K562 (cell line): ENCODE measurements around the gene EXOSC1. TPM values are rescaled to one million over a fixed set of nuclear protein-coding genes. Genes with fewer than 3 reads are reported as not detected.

ENCODE experiments used
- BMI1 ChIP-seq: fragments of 150-350 bp; IDR thresholded peaks from 2 replicates; pipeline ENCODE4 v1.6.1; 2014; ENCODE audit warnings: low read length
- CEBPB ChIP-seq: fragments of 450-650 bp; IDR thresholded peaks from 2 replicates; pipeline ENCODE4 v1.6.1; 2016; ENCODE audit warnings: missing genetic modification characterization, missing compliant biosample characterization
- DMBX1 ChIP-seq: fragments of 250-450 bp; sonication (Bioruptor Pico); IDR thresholded peaks from 2 replicates; pipeline ENCODE4 v1.8.0; 2022; ENCODE audit warnings: inconsistent platforms, mild to moderate bottlenecking, moderate library complexity, borderline replicate concordance
- ESRRA ChIP-seq: fragments of 450-650 bp; IDR thresholded peaks from 2 replicates; pipeline ENCODE4 v1.6.1; 2014; ENCODE audit warnings: low read depth, mild to moderate bottlenecking, moderate library complexity, borderline replicate concordance
- ILF3 ChIP-seq: fragments of 450-650 bp; IDR thresholded peaks from 2 replicates; pipeline ENCODE4 v1.6.1; 2018; ENCODE audit warnings: antibody characterized with exemption, mild to moderate bottlenecking, moderate library complexity, borderline replicate concordance
- KDM4B ChIP-seq, 2 experiments: fragments of 450-650 bp in 1 of 2; sonication (generic) in 1 of 2; IDR thresholded peaks; 2 replicates each; pipeline ENCODE4 v1.6.1; 2016 to 2017; ENCODE audit warnings: borderline replicate concordance in 2 of 2, antibody characterized with exemption in 1 of 2, low read depth in 1 of 2, mild to moderate bottlenecking in 1 of 2
- MAFF ChIP-seq: IDR thresholded peaks from 2 replicates; pipeline ENCODE4 v1.6.1; 2012; ENCODE audit warnings: low read length, improper control_type of control experiment
- NEUROD1 ChIP-seq: fragments of 150-350 bp; IDR thresholded peaks from 2 replicates; pipeline ENCODE4 v1.6.1; 2014; ENCODE audit warnings: borderline replicate concordance, low read length, low read depth; ENCODE audit not compliant: partially characterized antibody
- SAFB ChIP-seq: fragments of 200-400 bp; formaldehyde crosslinking; IDR thresholded peaks from 2 replicates; pipeline ENCODE4 v1.6.1; 2017; ENCODE audit warnings: low read depth, low read length, borderline replicate concordance
- SAP30 ChIP-seq: fragments of 200-600 bp; sonication (generic); IDR thresholded peaks from 2 replicates; pipeline ENCODE4 v1.6.1; 2012; ENCODE audit warnings: borderline replicate concordance, low read depth, mild to moderate bottlenecking, moderate library complexity, low read length, control low read depth, inconsistent platforms; ENCODE audit not compliant: insufficient read depth, poor library complexity, severe bottlenecking
- SMAD1 ChIP-seq: fragments of 150-350 bp; IDR thresholded peaks from 2 replicates; pipeline ENCODE4 v1.6.1; 2014; ENCODE audit warnings: low read length, low read depth; ENCODE audit not compliant: partially characterized antibody
- TGIF2 ChIP-seq: sonication (generic); formaldehyde crosslinking; IDR thresholded peaks from 2 replicates; pipeline ENCODE4 v1.8.1; 2022; ENCODE audit warnings: mild to moderate bottlenecking, missing genetic modification reagents, moderate library complexity
- ZNF134 ChIP-seq: fragments of 250-450 bp; sonication (Bioruptor Pico); conservative IDR thresholded peaks from 2 replicates; pipeline ENCODE4 v1.4.0; 2020
- ZNF253 ChIP-seq: fragments of 250-450 bp; sonication (Bioruptor Pico); conservative IDR thresholded peaks from 2 replicates; pipeline ENCODE4 v1.6.1; 2021; ENCODE audit warnings: mild to moderate bottlenecking
- ZNF696 ChIP-seq: fragments of 250-450 bp; sonication (Bioruptor Pico); conservative IDR thresholded peaks from 2 replicates; pipeline ENCODE4 v1.4.0; 2020; ENCODE audit warnings: mild to moderate bottlenecking, moderate library complexity
- polyA plus RNA-seq, 8 experiments: library from polyadenylated mRNA; depleted of rRNA in 4 of 8; stranded (reverse) in 5 of 8; unstranded in 3 of 8; fragments of >200 nt; fragmentation: Nextera tagmentation in 2 of 8; fragmentation: Illumina TruSeq in 1 of 8; extraction: Ambion mirVana in 2 of 8; extraction: Trizol in 1 of 8; gene quantifications; 2 replicates each; pipeline versions ENCODE4 v1.2.1 to v1.2.3, GENCODE V29; 2011 to 2014; ENCODE audit warnings: inconsistent platforms in 1 of 8, missing spikeins in 1 of 8
- total RNA-seq, 7 experiments: library from RNA; depleted of rRNA in 6 of 7; stranded (reverse); fragments of >200 nt in 6 of 7; fragmentation: Illumina TruSeq in 2 of 7; extraction: Trizol in 2 of 7; gene quantifications; 2 replicates each; pipeline versions ENCODE4 v1.2.1 to v1.2.3, GENCODE V29; 2011 to 2021; ENCODE audit warnings: low replicate concordance in 1 of 7
- TF ChIP-seq, protein P1 (sequence below): fragments of 250-450 bp; sonication (Bioruptor Pico); IDR thresholded peaks from 2 replicates; pipeline ENCODE4 v1.5.0; 2021
- TF ChIP-seq, protein P2 (sequence below): sonication (generic); formaldehyde crosslinking; IDR thresholded peaks from 2 replicates; pipeline ENCODE4 v1.8.0; 2023; ENCODE audit warnings: mild to moderate bottlenecking, missing genetic modification reagents
- TF ChIP-seq, protein P3 (sequence below): fragments of 450-650 bp; formaldehyde crosslinking; IDR thresholded peaks from 2 replicates; pipeline ENCODE4 v1.4.0; 2020; ENCODE audit warnings: mild to moderate bottlenecking, mixed read lengths
- TF ChIP-seq, protein P4 (sequence below): fragments of 450-650 bp; IDR thresholded peaks from 2 replicates; pipeline ENCODE4 v1.6.1; 2016; ENCODE audit warnings: antibody characterized with exemption

EXOSC1 gene
- total and polyA plus RNA-seq, 9 of the 15 experiments (the other 6 are each of a cell fraction or from before 2014, with no cell fraction given) = 44.3 to 117 (median 67.0) TPM

DNA sequence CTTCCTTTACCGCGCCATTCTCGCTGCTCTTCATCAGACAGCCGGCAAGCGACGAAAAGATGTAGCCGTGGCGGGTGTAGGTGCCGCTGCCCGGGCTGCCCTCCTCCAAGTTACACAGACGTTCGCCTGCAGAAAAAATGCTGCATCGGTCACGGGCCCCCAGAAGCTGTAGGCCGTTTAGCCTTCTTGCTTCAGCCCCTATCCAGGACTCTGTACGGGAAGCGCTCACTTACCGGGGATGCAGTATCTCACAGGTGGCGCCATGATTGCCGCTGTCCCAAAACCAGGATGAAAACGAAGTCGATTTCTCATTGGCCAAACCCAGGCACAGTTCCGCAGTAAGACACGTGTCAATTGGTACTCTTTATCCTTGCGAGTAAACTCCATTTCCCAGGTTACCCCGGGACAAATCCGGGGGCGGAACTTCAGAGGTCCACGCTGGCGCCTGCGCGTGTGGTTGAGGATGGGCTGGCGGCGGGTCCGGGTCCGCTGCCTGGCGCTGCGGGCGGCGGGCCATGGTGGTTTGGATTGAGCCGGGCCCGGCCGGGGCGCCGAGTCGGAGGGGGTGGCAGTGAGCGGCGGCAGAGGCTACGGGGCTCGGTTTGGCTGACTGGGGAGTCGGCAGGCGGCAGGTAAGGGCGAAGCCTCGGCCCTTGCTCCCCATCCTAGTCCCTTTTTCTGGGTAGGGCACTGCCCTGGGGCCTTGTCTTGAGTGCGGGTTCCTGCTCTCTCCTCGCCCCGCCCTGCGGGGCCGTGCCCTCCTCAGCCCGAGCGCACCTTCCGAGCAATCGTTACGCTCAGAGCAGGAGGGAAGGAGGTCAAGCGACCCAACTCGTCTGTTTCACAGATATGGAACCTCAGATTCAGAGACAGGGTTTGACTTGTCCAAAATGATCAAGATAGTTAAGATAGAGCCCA lies at the start of gene EXOSC1, which contains the start of gene ZDHHC16 (continued):
- TF ChIP-seq, protein P1, sequence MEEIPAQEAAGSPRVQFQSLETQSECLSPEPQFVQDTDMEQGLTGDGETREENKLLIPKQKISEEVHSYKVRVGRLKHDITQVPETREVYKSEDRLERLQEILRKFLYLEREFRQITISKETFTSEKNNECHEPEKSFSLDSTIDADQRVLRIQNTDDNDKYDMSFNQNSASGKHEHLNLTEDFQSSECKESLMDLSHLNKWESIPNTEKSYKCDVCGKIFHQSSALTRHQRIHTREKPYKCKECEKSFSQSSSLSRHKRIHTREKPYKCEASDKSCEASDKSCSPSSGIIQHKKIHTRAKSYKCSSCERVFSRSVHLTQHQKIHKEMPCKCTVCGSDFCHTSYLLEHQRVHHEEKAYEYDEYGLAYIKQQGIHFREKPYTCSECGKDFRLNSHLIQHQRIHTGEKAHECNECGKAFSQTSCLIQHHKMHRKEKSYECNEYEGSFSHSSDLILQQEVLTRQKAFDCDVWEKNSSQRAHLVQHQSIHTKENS (CRISPR knock-in tag) = no peak
- TF ChIP-seq, protein P2, sequence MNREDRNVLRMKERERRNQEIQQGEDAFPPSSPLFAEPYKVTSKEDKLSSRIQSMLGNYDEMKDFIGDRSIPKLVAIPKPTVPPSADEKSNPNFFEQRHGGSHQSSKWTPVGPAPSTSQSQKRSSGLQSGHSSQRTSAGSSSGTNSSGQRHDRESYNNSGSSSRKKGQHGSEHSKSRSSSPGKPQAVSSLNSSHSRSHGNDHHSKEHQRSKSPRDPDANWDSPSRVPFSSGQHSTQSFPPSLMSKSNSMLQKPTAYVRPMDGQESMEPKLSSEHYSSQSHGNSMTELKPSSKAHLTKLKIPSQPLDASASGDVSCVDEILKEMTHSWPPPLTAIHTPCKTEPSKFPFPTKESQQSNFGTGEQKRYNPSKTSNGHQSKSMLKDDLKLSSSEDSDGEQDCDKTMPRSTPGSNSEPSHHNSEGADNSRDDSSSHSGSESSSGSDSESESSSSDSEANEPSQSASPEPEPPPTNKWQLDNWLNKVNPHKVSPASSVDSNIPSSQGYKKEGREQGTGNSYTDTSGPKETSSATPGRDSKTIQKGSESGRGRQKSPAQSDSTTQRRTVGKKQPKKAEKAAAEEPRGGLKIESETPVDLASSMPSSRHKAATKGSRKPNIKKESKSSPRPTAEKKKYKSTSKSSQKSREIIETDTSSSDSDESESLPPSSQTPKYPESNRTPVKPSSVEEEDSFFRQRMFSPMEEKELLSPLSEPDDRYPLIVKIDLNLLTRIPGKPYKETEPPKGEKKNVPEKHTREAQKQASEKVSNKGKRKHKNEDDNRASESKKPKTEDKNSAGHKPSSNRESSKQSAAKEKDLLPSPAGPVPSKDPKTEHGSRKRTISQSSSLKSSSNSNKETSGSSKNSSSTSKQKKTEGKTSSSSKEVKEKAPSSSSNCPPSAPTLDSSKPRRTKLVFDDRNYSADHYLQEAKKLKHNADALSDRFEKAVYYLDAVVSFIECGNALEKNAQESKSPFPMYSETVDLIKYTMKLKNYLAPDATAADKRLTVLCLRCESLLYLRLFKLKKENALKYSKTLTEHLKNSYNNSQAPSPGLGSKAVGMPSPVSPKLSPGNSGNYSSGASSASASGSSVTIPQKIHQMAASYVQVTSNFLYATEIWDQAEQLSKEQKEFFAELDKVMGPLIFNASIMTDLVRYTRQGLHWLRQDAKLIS (CRISPR knock-in tag) = no peak
- no peak for TF ChIP-seq ILF3
- TF ChIP-seq CEBPB (tag) = no peak
- TF ChIP-seq ESRRA = no peak
- no peak for TF ChIP-seq DMBX1
- no peak for TF ChIP-seq SAP30
- no peak for TF ChIP-seq ZNF696
- TF ChIP-seq, protein P3, sequence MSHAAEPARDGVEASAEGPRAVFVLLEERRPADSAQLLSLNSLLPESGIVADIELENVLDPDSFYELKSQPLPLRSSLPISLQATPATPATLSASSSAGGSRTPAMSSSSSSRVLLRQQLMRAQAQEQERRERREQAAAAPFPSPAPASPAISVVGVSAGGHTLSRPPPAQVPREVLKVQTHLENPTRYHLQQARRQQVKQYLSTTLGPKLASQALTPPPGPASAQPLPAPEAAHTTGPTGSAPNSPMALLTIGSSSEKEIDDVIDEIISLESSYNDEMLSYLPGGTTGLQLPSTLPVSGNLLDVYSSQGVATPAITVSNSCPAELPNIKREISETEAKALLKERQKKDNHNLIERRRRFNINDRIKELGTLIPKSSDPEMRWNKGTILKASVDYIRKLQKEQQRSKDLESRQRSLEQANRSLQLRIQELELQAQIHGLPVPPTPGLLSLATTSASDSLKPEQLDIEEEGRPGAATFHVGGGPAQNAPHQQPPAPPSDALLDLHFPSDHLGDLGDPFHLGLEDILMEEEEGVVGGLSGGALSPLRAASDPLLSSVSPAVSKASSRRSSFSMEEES (CRISPR knock-in tag) = no peak
- TF ChIP-seq ZNF253 = no peak
- TF ChIP-seq BMI1 = no peak
- no peak for TF ChIP-seq MAFF
- TF ChIP-seq NEUROD1 = no peak
- no peak for TF ChIP-seq TGIF2
- TF ChIP-seq SAFB = no peak
- TF ChIP-seq, protein P4, sequence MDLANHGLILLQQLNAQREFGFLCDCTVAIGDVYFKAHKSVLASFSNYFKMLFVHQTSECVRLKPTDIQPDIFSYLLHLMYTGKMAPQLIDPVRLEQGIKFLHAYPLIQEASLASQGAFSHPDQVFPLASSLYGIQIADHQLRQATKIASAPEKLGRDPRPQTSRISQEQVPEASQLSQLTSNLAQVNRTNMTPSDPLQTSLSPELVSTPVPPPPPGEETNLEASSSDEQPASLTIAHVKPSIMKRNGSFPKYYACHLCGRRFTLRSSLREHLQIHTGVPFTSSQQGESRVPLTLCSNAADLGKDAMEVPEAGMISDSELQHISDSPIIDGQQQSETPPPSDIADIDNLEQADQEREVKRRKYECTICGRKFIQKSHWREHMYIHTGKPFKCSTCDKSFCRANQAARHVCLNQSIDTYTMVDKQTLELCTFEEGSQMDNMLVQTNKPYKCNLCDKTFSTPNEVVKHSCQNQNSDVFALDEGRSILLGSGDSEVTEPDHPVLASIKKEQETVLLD = peak; percentile 53; the same call in 1 of the 2 replicates
- TF ChIP-seq ZNF134 (CRISPR knock-in tag) = no peak
- no peak for TF ChIP-seq KDM4B (IDR thresholded peaks at IDR 0.05; ENCODE audit: borderline replicate concordance in 2 of 2, low read depth in 1 of 2)
- TF ChIP-seq SMAD1 = no peak
